ENCODE measurements around the gene DPF3. TPM values are rescaled to one million over a fixed set of nuclear protein-coding genes. Genes with fewer than 3 reads are reported as not detected.

Gene DPF3
- total and polyA plus RNA-seq, 2 of the 13 experiments (the other 11 are each of a cell fraction or from before 2014, with no cell fraction given), result 0.09 to 0.60 TPM

- CTCF ChIA-PET (ENCODE audit: low intra/inter-chr PET ratio, low total read pairs), result no interaction called here
- DNase-seq (ENCODE audit: low spot score), result no peak
- no peaks in the 10 kb centered on the region for H3K36me3 ChIP-seq (replicated peaks in 1 of 2; ENCODE audit: control insufficient read depth in 1 of 2, insufficient read depth in 2 of 2, low read length in 2 of 2)
- intact Hi-C loops (cut with micrococcal nuclease; ENCODE audit: unreplicated experiment) (no loop called here), in situ Hi-C loops (cut with HindIII; ENCODE audit: extremely low pct_ligation_motif_present, low pct_unique_long_range_greater_than_20kb) (no loop called here)
- no peak overlapping the region for H3K4me3 ChIP-seq (replicated peaks in 1 of 3; ENCODE audit: insufficient read depth in 1 of 3, low read depth in 2 of 3, low read length in 3 of 3)
- BruUV-seq (replicated peaks), result no TSS peak
- no peak overlapping the region for H2AFZ ChIP-seq (ENCODE audit: low read length)
- H3K4me2 ChIP-seq (ENCODE audit: low read depth, low read length), result no peak overlapping the region
- H3K9ac ChIP-seq (ENCODE audit: insufficient read depth, low read depth, low read length), result no peak overlapping the region
- peaks cover 2 to 38% of the 10 kb centered on the region in 2 experiments; a peak in 3 of 5 replicates for H3K27me3 ChIP-seq (ENCODE audit: control insufficient read depth in 1 of 2, insufficient read depth in 2 of 2, low read length in 2 of 2)
- H4K20me1 ChIP-seq (ENCODE audit: insufficient read depth, low read length), result no peaks in the 10 kb centered on the region
- H3K27ac ChIP-seq (ENCODE audit: extremely low read length, insufficient read depth, low read length), result no peak overlapping the region
- 15% methylated on average over 13 of the region's 16 CpGs for WGBS (ENCODE audit: low lambda C conversion rate)
- POLR2A ChIA-PET, result no interaction called here
- H3K79me2 ChIP-seq (ENCODE audit: insufficient read depth, low read length), result no peaks in the 10 kb centered on the region
- H3K9me3 ChIP-seq (ENCODE audit: low read length), result no peaks in the 10 kb centered on the region
- H3K4me1 ChIP-seq (ENCODE audit: insufficient read depth, low read length), result no peaks in the 10 kb centered on the region
- no peak for FAIRE-seq
- TF ChIP-seq ZNF691 (CRISPR knock-in tag; IDR thresholded peaks at IDR 0.05; ENCODE audit: borderline replicate concordance, low read depth) (no peak), ZNF263 (CRISPR knock-in tag; IDR thresholded peaks at IDR 0.05) (no peak), AKAP8 (CRISPR knock-in tag; IDR thresholded peaks at IDR 0.05) (no peak), ZNF207 (IDR thresholded peaks at IDR 0.05; ENCODE audit: borderline replicate concordance) (no peak), NPAS2 (CRISPR knock-in tag; IDR thresholded peaks at IDR 0.05; ENCODE audit: borderline replicate concordance) (no peak), ARID5B (CRISPR knock-in tag; IDR thresholded peaks at IDR 0.05) (no peak), SRF (IDR thresholded peaks at IDR 0.05; ENCODE audit: low read depth, low read length) (no peak), ZSCAN9 (CRISPR knock-in tag; IDR thresholded peaks at IDR 0.05; ENCODE audit: borderline replicate concordance) (no peak), HNRNPLL (IDR thresholded peaks at IDR 0.05; ENCODE audit: low read depth, low read length, poor library complexity, severe bottlenecking) (no peak), STAT6 (CRISPR knock-in tag; IDR thresholded peaks at IDR 0.05; ENCODE audit: borderline replicate concordance) (no peak), ZNF788 (CRISPR knock-in tag; IDR thresholded peaks at IDR 0.05; ENCODE audit: borderline replicate concordance) (no peak), MAFK (conservative IDR thresholded peaks at IDR 0.05 in 1 of 2, IDR thresholded peaks at IDR 0.05 in 1 of 2; ENCODE audit: low read length in 2 of 2) (no peak), NR2F6 (IDR thresholded peaks at IDR 0.05) (no peak), NR2F6 (CRISPR knock-in tag; IDR thresholded peaks at IDR 0.05) (no peak), KDM4B (CRISPR knock-in tag; IDR thresholded peaks at IDR 0.05) (no peak), ZNF576 (CRISPR knock-in tag; IDR thresholded peaks at IDR 0.05) (no peak), NCOA5 (CRISPR knock-in tag; IDR thresholded peaks at IDR 0.05) (no peak), MIXL1 (CRISPR knock-in tag; IDR thresholded peaks at IDR 0.05) (no peak)
- ATAC-seq, result no peak
These were observed 296.4 kb downstream of the DPF3 start for GRCh38 chr14:72597252-72598233.
